WTC11 (cell line): ENCODE data around the gene C11orf58. TPM values are rescaled to one million over a fixed set of nuclear protein-coding genes. Genes with fewer than 3 reads are reported as not detected.

Source experiments
- ATAC-seq: fragments of 200-7000 bp; cut with Tn5 transposase; 2 replicates; pipeline ENCODE4 v1.10.0; 2021; ENCODE audit warnings: mild to moderate bottlenecking, moderate library complexity
- CTCF ChIA-PET: fragments of 300-600 bp; sonication (Branson Sonifier 250); formaldehyde crosslinking; loops from one replicate; lab custom pipeline; 2021; ENCODE audit warnings: antibody characterized with exemption; lab: Charles Lee
- POLR2A ChIA-PET: fragments of 350-600 bp; sonication (Branson Sonifier 250); formaldehyde crosslinking; loops from one replicate; lab custom pipeline; 2021; ENCODE audit warnings: antibody characterized with exemption; lab: Charles Lee
- DNase-seq: peaks from one replicate; pipeline ENCODE4 v3.0.0; 2021; ENCODE audit warnings: low spot score
- H3K27ac Mint-ChIP-seq: 2 replicates; pipeline ENCODE4 v1.8.0; 2021; ENCODE audit warnings: mixed read lengths
- H3K27me3 Mint-ChIP-seq: 2 replicates; pipeline ENCODE4 v1.8.0; 2021; ENCODE audit warnings: low read depth, mild to moderate bottlenecking, moderate library complexity, mixed read lengths
- H3K36me3 Mint-ChIP-seq: 2 replicates; pipeline ENCODE4 v1.8.0; 2021; ENCODE audit warnings: mixed read lengths
- H3K4me1 Mint-ChIP-seq: 2 replicates; pipeline ENCODE4 v1.8.0; 2022; ENCODE audit warnings: mixed read lengths
- H3K4me3 Mint-ChIP-seq: 2 replicates; pipeline ENCODE4 v1.8.0; 2021; ENCODE audit warnings: mild to moderate bottlenecking, moderate library complexity, mixed read lengths
- H3K9me3 Mint-ChIP-seq: 2 replicates; pipeline ENCODE4 v1.8.0; 2021; ENCODE audit warnings: mixed read lengths
- ATF2 ChIP-seq: sonication (generic); formaldehyde crosslinking; IDR thresholded peaks from 2 replicates; pipeline ENCODE4 v1.8.1; 2022; ENCODE audit warnings: low read depth, missing genetic modification reagents, borderline replicate concordance
- CDX4 ChIP-seq: fragments of 250-450 bp; sonication (Bioruptor Pico); IDR thresholded peaks from 2 replicates; pipeline ENCODE4 v1.9.0; 2021; ENCODE audit warnings: moderate library complexity, mild to moderate bottlenecking, inconsistent platforms, borderline replicate concordance
- MXD4 ChIP-seq: fragments of 250-450 bp; sonication (Bioruptor Pico); IDR thresholded peaks from 2 replicates; pipeline ENCODE4 v1.8.0; 2021; ENCODE audit warnings: mild to moderate bottlenecking, moderate library complexity, borderline replicate concordance
- NFATC4 ChIP-seq: fragments of 250-450 bp; sonication (Bioruptor Pico); IDR thresholded peaks from 2 replicates; pipeline ENCODE4 v1.9.0; 2021; ENCODE audit warnings: mild to moderate bottlenecking
- OVOL2 ChIP-seq: fragments of 250-450 bp; sonication (Bioruptor Pico); IDR thresholded peaks from 2 replicates; pipeline ENCODE4 v1.9.0; 2021; ENCODE audit warnings: mild to moderate bottlenecking, borderline replicate concordance
- PRRX2 ChIP-seq: fragments of 250-450 bp; sonication (Bioruptor Pico); IDR thresholded peaks from 2 replicates; pipeline ENCODE4 v1.8.0; 2021; ENCODE audit warnings: mild to moderate bottlenecking
- RORB ChIP-seq: fragments of 250-450 bp; sonication (Bioruptor Pico); IDR thresholded peaks from 2 replicates; pipeline ENCODE4 v1.9.0; 2021; ENCODE audit warnings: mild to moderate bottlenecking
- TEAD1 ChIP-seq: sonication (generic); formaldehyde crosslinking; IDR thresholded peaks from 2 replicates; pipeline ENCODE4 v1.8.0; 2022; ENCODE audit warnings: mild to moderate bottlenecking, missing genetic modification reagents
- ZBTB21 ChIP-seq: sonication (generic); formaldehyde crosslinking; IDR thresholded peaks from 2 replicates; pipeline ENCODE4 v1.8.1; 2023; ENCODE audit warnings: mild to moderate bottlenecking, missing genetic modification reagents, borderline replicate concordance
- ZNF121 ChIP-seq: sonication (generic); formaldehyde crosslinking; IDR thresholded peaks from 2 replicates; pipeline ENCODE4 v1.8.0; 2023; ENCODE audit warnings: missing genetic modification reagents
- ZNF138 ChIP-seq: sonication (generic); formaldehyde crosslinking; conservative IDR thresholded peaks from 2 replicates; pipeline ENCODE4 v1.8.1; 2022; ENCODE audit warnings: mild to moderate bottlenecking, moderate library complexity, missing genetic modification reagents
- ZNF219 ChIP-seq: sonication (generic); formaldehyde crosslinking; IDR thresholded peaks from 2 replicates; pipeline ENCODE4 v1.8.0; 2023; ENCODE audit warnings: missing genetic modification reagents, mild to moderate bottlenecking, borderline replicate concordance
- ZNF232 ChIP-seq: sonication (generic); formaldehyde crosslinking; IDR thresholded peaks from 2 replicates; pipeline ENCODE4 v1.8.0; 2022; ENCODE audit warnings: mild to moderate bottlenecking, missing genetic modification reagents
- ZNF396 ChIP-seq: fragments of 250-450 bp; sonication (Bioruptor Pico); IDR thresholded peaks from 2 replicates; pipeline ENCODE4 v1.8.0; 2021; ENCODE audit warnings: mild to moderate bottlenecking, moderate library complexity, borderline replicate concordance
- ZNF425 ChIP-seq: fragments of 250-450 bp; sonication (Bioruptor Pico); conservative IDR thresholded peaks from 2 replicates; pipeline ENCODE4 v1.9.0; 2021; ENCODE audit warnings: mild to moderate bottlenecking
- total RNA-seq: library from RNA; stranded (reverse); gene quantifications from 3 replicates; pipeline ENCODE4 v1.2.3, GENCODE V29; 2021
- TF ChIP-seq, protein P1 (sequence below): sonication (generic); formaldehyde crosslinking; IDR thresholded peaks from 2 replicates; pipeline ENCODE4 v1.8.0; 2023; ENCODE audit warnings: mild to moderate bottlenecking, missing genetic modification reagents
- TF ChIP-seq, protein P2 (sequence below): sonication (generic); formaldehyde crosslinking; IDR thresholded peaks from 2 replicates; pipeline ENCODE4 v1.8.1; 2023; ENCODE audit warnings: mild to moderate bottlenecking, missing genetic modification reagents, borderline replicate concordance
- TF ChIP-seq, protein P3 (sequence below): sonication (generic); formaldehyde crosslinking; IDR thresholded peaks from 2 replicates; pipeline ENCODE4 v1.8.0; 2022; ENCODE audit warnings: mild to moderate bottlenecking, missing genetic modification reagents
- TF ChIP-seq, protein P4 (sequence below): fragments of 250-450 bp; sonication (Bioruptor Pico); IDR thresholded peaks from 2 replicates; pipeline ENCODE4 v2.1.2; 2022; ENCODE audit warnings: mild to moderate bottlenecking, moderate library complexity

The C11orf58 gene
- total RNA-seq, 1 experiment from 2014 or later, result 141 TPM

DNA sequence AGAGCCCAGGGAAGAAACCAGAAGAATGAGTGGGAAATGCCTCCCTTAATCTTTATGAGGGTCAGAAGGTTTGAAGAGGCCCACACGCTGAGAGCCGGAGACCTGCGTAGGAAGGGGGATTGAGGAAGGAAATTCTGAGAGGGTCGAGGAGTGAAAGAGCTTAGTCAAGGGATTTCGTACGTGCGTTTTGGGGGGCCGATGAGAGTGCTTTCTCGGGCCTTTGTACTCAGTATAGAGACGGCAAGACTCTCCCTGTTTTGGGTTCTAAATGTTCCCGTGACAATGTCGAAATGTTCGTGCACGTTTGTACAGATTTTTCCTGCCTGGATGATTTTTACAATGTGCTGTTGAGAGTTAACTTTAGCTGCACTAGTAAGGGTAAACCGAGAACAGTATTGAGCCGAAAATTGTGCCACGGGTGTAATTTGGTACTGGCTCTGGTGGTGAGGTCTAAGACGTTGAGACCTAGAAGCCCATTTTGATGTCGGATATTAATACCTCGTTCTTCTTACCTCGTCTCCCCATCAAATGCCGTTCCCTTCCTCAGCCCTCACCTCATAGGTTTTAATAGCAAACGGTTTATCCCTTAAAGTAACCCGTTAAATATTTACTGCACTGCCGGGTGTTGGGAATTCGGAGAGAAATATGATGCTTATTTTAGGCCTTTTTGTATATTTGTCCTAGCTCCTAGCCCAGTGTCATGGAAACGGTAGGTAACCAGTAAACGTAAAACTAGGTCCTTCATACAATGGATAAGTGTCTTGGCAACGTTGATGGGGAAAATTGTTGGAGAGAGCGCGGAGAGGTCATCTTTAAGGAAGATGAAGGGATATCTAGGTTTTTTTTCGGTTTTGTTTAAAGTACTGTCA is 734 bp downstream of the C11orf58 start:
- Mint-ChIP-seq H3K4me3 (no peak overlapping the region), H3K4me1 (peaks cover 27% of the 10 kb centered on the region), H3K27me3 (no peaks in the 10 kb centered on the region), H3K36me3 (peaks cover 13% of the 10 kb centered on the region), H3K9me3 (peaks cover 6% of the 10 kb centered on the region), H3K27ac (no peak overlapping the region)
- ChIA-PET POLR2A (interaction anchor here (1.7 kb wide), 1 partner anchor 11 kb away, joined by 3 read pairs; no protein-coding TSS in a partner anchor), CTCF (interaction anchor here (1.4 to 1.7 kb wide), 2 partner anchors 107 to 125 kb away, joined by 3 to 11 read pairs; no protein-coding TSS in a partner anchor)
- DNase-seq (no peak), ATAC-seq (peak; percentile 3)
- no peak for TF ChIP-seq MXD4
- no peak for TF ChIP-seq PRRX2 (CRISPR knock-in tag)
- TF ChIP-seq ZBTB21 (CRISPR knock-in tag), result no peak
- no peak for TF ChIP-seq ZNF219
- TF ChIP-seq, protein P1, sequence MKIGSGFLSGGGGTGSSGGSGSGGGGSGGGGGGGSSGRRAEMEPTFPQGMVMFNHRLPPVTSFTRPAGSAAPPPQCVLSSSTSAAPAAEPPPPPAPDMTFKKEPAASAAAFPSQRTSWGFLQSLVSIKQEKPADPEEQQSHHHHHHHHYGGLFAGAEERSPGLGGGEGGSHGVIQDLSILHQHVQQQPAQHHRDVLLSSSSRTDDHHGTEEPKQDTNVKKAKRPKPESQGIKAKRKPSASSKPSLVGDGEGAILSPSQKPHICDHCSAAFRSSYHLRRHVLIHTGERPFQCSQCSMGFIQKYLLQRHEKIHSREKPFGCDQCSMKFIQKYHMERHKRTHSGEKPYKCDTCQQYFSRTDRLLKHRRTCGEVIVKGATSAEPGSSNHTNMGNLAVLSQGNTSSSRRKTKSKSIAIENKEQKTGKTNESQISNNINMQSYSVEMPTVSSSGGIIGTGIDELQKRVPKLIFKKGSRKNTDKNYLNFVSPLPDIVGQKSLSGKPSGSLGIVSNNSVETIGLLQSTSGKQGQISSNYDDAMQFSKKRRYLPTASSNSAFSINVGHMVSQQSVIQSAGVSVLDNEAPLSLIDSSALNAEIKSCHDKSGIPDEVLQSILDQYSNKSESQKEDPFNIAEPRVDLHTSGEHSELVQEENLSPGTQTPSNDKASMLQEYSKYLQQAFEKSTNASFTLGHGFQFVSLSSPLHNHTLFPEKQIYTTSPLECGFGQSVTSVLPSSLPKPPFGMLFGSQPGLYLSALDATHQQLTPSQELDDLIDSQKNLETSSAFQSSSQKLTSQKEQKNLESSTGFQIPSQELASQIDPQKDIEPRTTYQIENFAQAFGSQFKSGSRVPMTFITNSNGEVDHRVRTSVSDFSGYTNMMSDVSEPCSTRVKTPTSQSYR (CRISPR knock-in tag), result no peak
- no peak for TF ChIP-seq ZNF138
- no peak for TF ChIP-seq ATF2 (CRISPR knock-in tag)
- no peak for TF ChIP-seq OVOL2 (CRISPR knock-in tag)
- TF ChIP-seq, protein P2, sequence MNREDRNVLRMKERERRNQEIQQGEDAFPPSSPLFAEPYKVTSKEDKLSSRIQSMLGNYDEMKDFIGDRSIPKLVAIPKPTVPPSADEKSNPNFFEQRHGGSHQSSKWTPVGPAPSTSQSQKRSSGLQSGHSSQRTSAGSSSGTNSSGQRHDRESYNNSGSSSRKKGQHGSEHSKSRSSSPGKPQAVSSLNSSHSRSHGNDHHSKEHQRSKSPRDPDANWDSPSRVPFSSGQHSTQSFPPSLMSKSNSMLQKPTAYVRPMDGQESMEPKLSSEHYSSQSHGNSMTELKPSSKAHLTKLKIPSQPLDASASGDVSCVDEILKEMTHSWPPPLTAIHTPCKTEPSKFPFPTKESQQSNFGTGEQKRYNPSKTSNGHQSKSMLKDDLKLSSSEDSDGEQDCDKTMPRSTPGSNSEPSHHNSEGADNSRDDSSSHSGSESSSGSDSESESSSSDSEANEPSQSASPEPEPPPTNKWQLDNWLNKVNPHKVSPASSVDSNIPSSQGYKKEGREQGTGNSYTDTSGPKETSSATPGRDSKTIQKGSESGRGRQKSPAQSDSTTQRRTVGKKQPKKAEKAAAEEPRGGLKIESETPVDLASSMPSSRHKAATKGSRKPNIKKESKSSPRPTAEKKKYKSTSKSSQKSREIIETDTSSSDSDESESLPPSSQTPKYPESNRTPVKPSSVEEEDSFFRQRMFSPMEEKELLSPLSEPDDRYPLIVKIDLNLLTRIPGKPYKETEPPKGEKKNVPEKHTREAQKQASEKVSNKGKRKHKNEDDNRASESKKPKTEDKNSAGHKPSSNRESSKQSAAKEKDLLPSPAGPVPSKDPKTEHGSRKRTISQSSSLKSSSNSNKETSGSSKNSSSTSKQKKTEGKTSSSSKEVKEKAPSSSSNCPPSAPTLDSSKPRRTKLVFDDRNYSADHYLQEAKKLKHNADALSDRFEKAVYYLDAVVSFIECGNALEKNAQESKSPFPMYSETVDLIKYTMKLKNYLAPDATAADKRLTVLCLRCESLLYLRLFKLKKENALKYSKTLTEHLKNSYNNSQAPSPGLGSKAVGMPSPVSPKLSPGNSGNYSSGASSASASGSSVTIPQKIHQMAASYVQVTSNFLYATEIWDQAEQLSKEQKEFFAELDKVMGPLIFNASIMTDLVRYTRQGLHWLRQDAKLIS (CRISPR knock-in tag), result no peak
- TF ChIP-seq, protein P3, sequence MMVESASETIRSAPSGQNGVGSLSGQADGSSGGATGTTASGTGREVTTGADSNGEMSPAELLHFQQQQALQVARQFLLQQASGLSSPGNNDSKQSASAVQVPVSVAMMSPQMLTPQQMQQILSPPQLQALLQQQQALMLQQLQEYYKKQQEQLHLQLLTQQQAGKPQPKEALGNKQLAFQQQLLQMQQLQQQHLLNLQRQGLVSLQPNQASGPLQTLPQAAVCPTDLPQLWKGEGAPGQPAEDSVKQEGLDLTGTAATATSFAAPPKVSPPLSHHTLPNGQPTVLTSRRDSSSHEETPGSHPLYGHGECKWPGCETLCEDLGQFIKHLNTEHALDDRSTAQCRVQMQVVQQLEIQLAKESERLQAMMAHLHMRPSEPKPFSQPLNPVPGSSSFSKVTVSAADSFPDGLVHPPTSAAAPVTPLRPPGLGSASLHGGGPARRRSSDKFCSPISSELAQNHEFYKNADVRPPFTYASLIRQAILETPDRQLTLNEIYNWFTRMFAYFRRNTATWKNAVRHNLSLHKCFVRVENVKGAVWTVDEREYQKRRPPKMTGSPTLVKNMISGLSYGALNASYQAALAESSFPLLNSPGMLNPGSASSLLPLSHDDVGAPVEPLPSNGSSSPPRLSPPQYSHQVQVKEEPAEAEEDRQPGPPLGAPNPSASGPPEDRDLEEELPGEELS (CRISPR knock-in tag), result no peak
- no peak for TF ChIP-seq ZNF396 (CRISPR knock-in tag)
- no peak for TF ChIP-seq ZNF425 (CRISPR knock-in tag)
- no peak for TF ChIP-seq RORB (CRISPR knock-in tag)
- no peak for TF ChIP-seq ZNF121
- TF ChIP-seq, protein P4, sequence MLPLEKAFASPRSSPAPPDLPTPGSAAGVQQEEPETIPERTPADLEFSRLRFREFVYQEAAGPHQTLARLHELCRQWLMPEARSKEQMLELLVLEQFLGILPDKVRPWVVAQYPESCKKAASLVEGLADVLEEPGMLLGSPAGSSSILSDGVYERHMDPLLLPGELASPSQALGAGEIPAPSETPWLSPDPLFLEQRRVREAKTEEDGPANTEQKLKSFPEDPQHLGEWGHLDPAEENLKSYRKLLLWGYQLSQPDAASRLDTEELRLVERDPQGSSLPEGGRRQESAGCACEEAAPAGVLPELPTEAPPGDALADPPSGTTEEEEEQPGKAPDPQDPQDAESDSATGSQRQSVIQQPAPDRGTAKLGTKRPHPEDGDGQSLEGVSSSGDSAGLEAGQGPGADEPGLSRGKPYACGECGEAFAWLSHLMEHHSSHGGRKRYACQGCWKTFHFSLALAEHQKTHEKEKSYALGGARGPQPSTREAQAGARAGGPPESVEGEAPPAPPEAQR (CRISPR knock-in tag), result no peak
- TF ChIP-seq TEAD1 (CRISPR knock-in tag), result no peak
- no peak for TF ChIP-seq CDX4 (CRISPR knock-in tag)
- no peak for TF ChIP-seq NFATC4 (CRISPR knock-in tag)
- no peak for TF ChIP-seq ZNF232 (CRISPR knock-in tag)
